HG03342 (cell line): ENCODE results near the gene PDS5B.
"Not testable (repeated sequence)": the region's sequence is repeated elsewhere in the genome, so short reads cannot be mapped to it uniquely, and the experiment has no call there.

Source experiments
- ATAC-seq: cut with Tn5 transposase; IDR thresholded peaks from one replicate; pipeline ENCODE4 v1.9.1; 2021; ENCODE audit warnings: mild to moderate bottlenecking, moderate library complexity; ENCODE audit not compliant: unreplicated experiment

The PDS5B gene

GRCh38 chr13:32586080-32586900 lies at the start of gene PDS5B:
TSS of gene PDS5B (plus strand) at chr13:32586452. CDS start at chr13:32648773, 62,321 bp downstream.
- ATAC-seq, result peak; percentile 80

- ATAC-seq, result no peak
These were observed 48.6 kb upstream of the PDS5B start for GRCh38 chr13:32537580-32538142.

- peak; percentile 76 for ATAC-seq
These were observed 48.1 kb upstream of the PDS5B start for GRCh38 chr13:32538143-32538620.

GRCh38 chr13:32538621-32539246 lies 47.5 kb upstream of the PDS5B start, which contains the start of gene N4BP2L2:
TSS of gene N4BP2L2 (minus strand) at chr13:32538795. CDS start at chr13:32537027, 1,768 bp downstream.
- peak; percentile 96 for ATAC-seq

- ATAC-seq, result no peak
These were observed 44.0 kb upstream of the PDS5B start for GRCh38 chr13:32542221-32542620.

GRCh38 chr13:32545083-32545482 lies 41.2 kb upstream of the PDS5B start:
- no peak for ATAC-seq

GRCh38 chr13:32548837-32549236 lies 37.4 kb upstream of the PDS5B start:
- ATAC-seq, result no peak

GRCh38 chr13:32549788-32550187 lies 36.5 kb upstream of the PDS5B start:
- no peak for ATAC-seq

GRCh38 chr13:32553720-32554119 lies 32.5 kb upstream of the PDS5B start:
- no peak for ATAC-seq

GRCh38 chr13:32555613-32556012 lies 30.6 kb upstream of the PDS5B start:
- ATAC-seq, result no peak

- not testable (repeated sequence) for ATAC-seq
These were observed 25.4 kb upstream of the PDS5B start for GRCh38 chr13:32560842-32561241.

GRCh38 chr13:32575687-32576086 lies 10.6 kb upstream of the PDS5B start:
- ATAC-seq, result not testable (repeated sequence)

- ATAC-seq, result no peak
These were observed 9.2 kb upstream of the PDS5B start for GRCh38 chr13:32577032-32577431.

GRCh38 chr13:32581177-32581786 lies 5.0 kb upstream of the PDS5B start:
- ATAC-seq, result no peak

GRCh38 chr13:32582281-32582680 lies 4.0 kb upstream of the PDS5B start:
- ATAC-seq, result no peak

GRCh38 chr13:32582991-32583390 lies 3.3 kb upstream of the PDS5B start:
- no peak for ATAC-seq

GRCh38 chr13:32585550-32586079 lies 637 bp upstream of the PDS5B start:
- ATAC-seq, result no peak

GRCh38 chr13:32587011-32587810 lies 959 bp downstream of the PDS5B start:
- peak; percentile 34 for ATAC-seq

- no peak for ATAC-seq
These were observed 1.5 kb downstream of the PDS5B start for GRCh38 chr13:32587811-32588170.

GRCh38 chr13:32588736-32589135 lies 2.5 kb downstream of the PDS5B start:
- no peak for ATAC-seq
